ENCODE measurements around the gene PLD2. TPM values are rescaled to one million over a fixed set of nuclear protein-coding genes. Genes with fewer than 3 reads are reported as not detected.
A peak's percentile ranks its signal among the peaks of the same experiment; 100 is the strongest.

Gene PLD2
- polyA plus RNA-seq, 3 donors = 3.5 to 122 (median 4.0) TPM

- intact Hi-C loops (cut with micrococcal nuclease) = loop anchor here in 1 of 2 donors (10.0 kb wide), 1 partner anchor 73 kb away; no protein-coding TSS in a partner anchor
- Histone ChIP-seq H3K36me3 (replicated peaks in 1 of 2; ENCODE audit: control insufficient read depth in 1 of 2, insufficient read depth in 2 of 2, low read length in 2 of 2) (peaks cover 28 to 57% of the 10 kb centered on the region in 2 donors), H2AFZ (ENCODE audit: insufficient read depth, low read depth, low read length, poor library complexity, severe bottlenecking) (no peak overlapping the region), H3K27ac (ENCODE audit: low read depth in 1 of 2, low read length in 2 of 2) (no peak overlapping the region), H4K20me1 (ENCODE audit: insufficient read depth, low read length) (peaks cover 19% of the 10 kb centered on the region), H3K4me1 (ENCODE audit: control insufficient read depth in 1 of 2, insufficient read depth in 2 of 2, low read length in 2 of 2) (peaks cover 8 to 10% of the 10 kb centered on the region in 2 donors), H3K79me2 (ENCODE audit: insufficient read depth, low read length) (no peaks in the 10 kb centered on the region), H3K9me3 (replicated peaks in 1 of 2; ENCODE audit: control insufficient read depth in 1 of 2, insufficient read depth in 1 of 2, low read length in 2 of 2) (no peaks in the 10 kb centered on the region), H3K4me2 (replicated peaks; ENCODE audit: extremely low read depth, low read length, poor library complexity, severe bottlenecking) (no peak overlapping the region), H3K4me3 (replicated peaks in 1 of 3; ENCODE audit: low read depth in 2 of 3, low read length in 3 of 3) (no peak overlapping the region), H3K9ac (ENCODE audit: insufficient read depth, low read length, poor library complexity, severe bottlenecking) (no peak overlapping the region), H3K27me3 (ENCODE audit: control insufficient read depth in 2 of 2, insufficient read depth in 2 of 2, low read length in 2 of 2) (peaks cover under 1 to 14% of the 10 kb centered on the region in 2 donors)
- Mint-ChIP-seq H3K4me1 (peaks cover 19% of the 10 kb centered on the region), H3K27ac (peak overlapping the region in 1 of 7 donors; percentile 64), H3K4me3 (no peak overlapping the region), H3K27me3 (ENCODE audit: low read depth in 3 of 3) (peaks cover 16 to 24% (median 23%) of the 10 kb centered on the region in 3 donors), H3K9me3 (peaks cover 0 to 4% (median 2%) of the 10 kb centered on the region in 7 donors), H3K36me3 (peaks cover 62 to 67% of the 10 kb centered on the region in 2 donors)
- 88% methylated on average over 3 of the region's 12 CpGs for WGBS (ENCODE audit: insufficient coverage)
- no peak for TF ChIP-seq CTCF (IDR thresholded peaks at IDR 0.05)
- DNase-seq = no peak
Measured at GRCh38 chr17:4811471-4811870, 4.5 kb downstream of the PLD2 start.

GRCh38 chr17:4812690-4813089, 5.7 kb downstream of the PLD2 start:
- Histone ChIP-seq H3K36me3 (replicated peaks in 1 of 2; ENCODE audit: control insufficient read depth in 1 of 2, insufficient read depth in 2 of 2, low read length in 2 of 2) (peaks cover 35 to 69% of the 10 kb centered on the region in 2 donors), H3K27ac (ENCODE audit: low read depth in 1 of 2, low read length in 2 of 2) (no peak overlapping the region), H3K4me3 (replicated peaks in 1 of 3; ENCODE audit: low read depth in 2 of 3, low read length in 3 of 3) (no peak overlapping the region), H3K4me2 (replicated peaks; ENCODE audit: extremely low read depth, low read length, poor library complexity, severe bottlenecking) (no peak overlapping the region), H3K9ac (ENCODE audit: insufficient read depth, low read length, poor library complexity, severe bottlenecking) (no peak overlapping the region), H4K20me1 (ENCODE audit: insufficient read depth, low read length) (peaks cover 18% of the 10 kb centered on the region), H3K4me1 (ENCODE audit: control insufficient read depth in 1 of 2, insufficient read depth in 2 of 2, low read length in 2 of 2) (peaks cover 5 to 7% of the 10 kb centered on the region in 2 donors), H3K79me2 (ENCODE audit: insufficient read depth, low read length) (no peaks in the 10 kb centered on the region), H3K27me3 (ENCODE audit: control insufficient read depth in 2 of 2, insufficient read depth in 2 of 2, low read length in 2 of 2) (peaks cover 0 to 11% of the 10 kb centered on the region in 2 donors), H2AFZ (ENCODE audit: insufficient read depth, low read depth, low read length, poor library complexity, severe bottlenecking) (no peak overlapping the region), H3K9me3 (replicated peaks in 1 of 2; ENCODE audit: control insufficient read depth in 1 of 2, insufficient read depth in 1 of 2, low read length in 2 of 2) (no peaks in the 10 kb centered on the region)
- DNase-seq = no peak
- no peak overlapping the region for H3K27ac Mint-ChIP-seq
- H3K4me3 Mint-ChIP-seq = no peak overlapping the region
- peaks cover 14 to 22% (median 19%) of the 10 kb centered on the region in 3 donors for H3K27me3 Mint-ChIP-seq (ENCODE audit: low read depth in 3 of 3)
- WGBS (ENCODE audit: insufficient coverage) = 91% methylated on average over 6 of the region's 7 CpGs
- H3K9me3 Mint-ChIP-seq = peaks cover 0 to 4% (median 2%) of the 10 kb centered on the region in 7 donors
- no peak for TF ChIP-seq CTCF (IDR thresholded peaks at IDR 0.05)
- intact Hi-C loops (cut with micrococcal nuclease) = loop anchor here in 1 of 2 donors (10.0 kb wide), 1 partner anchor 72 kb away; no protein-coding TSS in a partner anchor
- H3K4me1 Mint-ChIP-seq = peaks cover 17% of the 10 kb centered on the region
- peaks cover 69 to 75% of the 10 kb centered on the region in 2 donors for H3K36me3 Mint-ChIP-seq
